H1 (cell line): ENCODE data around the gene B4GAT1. TPM values are rescaled to one million over a fixed set of nuclear protein-coding genes. Genes with fewer than 3 reads are reported as not detected.

ENCODE experiments used
- TCF12 ChIP-seq: IDR thresholded peaks from 2 replicates; pipeline ENCODE4 v1.6.1; 2011; ENCODE audit warnings: low read depth, mild to moderate bottlenecking, low read length
- polyA plus RNA-seq, 7 experiments: library from polyadenylated mRNA; depleted of rRNA in 3 of 7; stranded (reverse) in 5 of 7; unstranded in 2 of 7; fragments of >200 nt in 5 of 7; fragments of 200-250 nt in 2 of 7; gene quantifications; 1 replicate in 5 of 7; 2 replicates in 1 of 7; 4 replicates in 1 of 7; pipeline versions ENCODE4 v1.2.1 to v1.2.3, GENCODE V29; 2011 to 2013; ENCODE audit warnings: missing spikeins in 2 of 7, mixed read lengths in 2 of 7
- total RNA-seq: library from RNA; stranded (reverse); fragmentation: NEBNext Ultra II Directional; extraction: Animal tissue kit (Norgen Biotek cat#: 25700); gene quantifications from 2 replicates; pipeline ENCODE4 v1.2.1, GENCODE V29; 2021

B4GAT1 gene
- total and polyA plus RNA-seq, 2 of the 8 experiments (the other 6 are each of a cell fraction or from before 2014, with no cell fraction given): 22.2 to 27.8 TPM

- no peak for TF ChIP-seq TCF12
Measured at GRCh38 chr11:66334605-66335442, 12.6 kb downstream of the B4GAT1 start (continued).
